ENCODE data around the gene COL15A1.

- no peak for TF ChIP-seq CTCF (IDR thresholded peaks at IDR 0.05)
- TF ChIP-seq EZH2 (IDR thresholded peaks at IDR 0.05; ENCODE audit: borderline replicate concordance, insufficient read depth, low read depth, low read length, poor library complexity, severe bottlenecking): no peak
Observed at GRCh38 chr9:99004115-99004514, 60.4 kb downstream of the COL15A1 start.
